Spleen (tissue), 11 donors: ENCODE data around the gene IFITM10. TPM values are rescaled to one million over a fixed set of nuclear protein-coding genes. Genes with fewer than 3 reads are reported as not detected.

Source experiments
- DNase-seq: peaks from one replicate; pipeline ENCODE4 v3.0.0-alpha.2; 2020
- H3K27ac ChIP-seq, 8 donors: fragments of 200-600 bp; sonication (generic) in 7 of 8; 1 replicate in 4 of 8; 2 replicates in 4 of 8; pipeline versions ENCODE4 v1.5.0 to v1.8.0; 2016 to 2021; ENCODE audit warnings: inconsistent platforms in 4 of 8, mild to moderate bottlenecking in 4 of 8, moderate library complexity in 1 of 8
- H3K27me3 ChIP-seq, 7 donors: fragments of 200-600 bp; sonication (generic) in 6 of 7; replicated peaks in 1 of 7; 1 replicate in 4 of 7; 2 replicates in 3 of 7; pipeline versions ENCODE4 v1.5.0 to v1.8.0; 2016 to 2021; ENCODE audit warnings: inconsistent platforms in 3 of 7, mild to moderate bottlenecking in 1 of 7
- H3K36me3 ChIP-seq, 6 donors: fragments of 200-600 bp; sonication (generic) in 5 of 6; 1 replicate in 4 of 6; 2 replicates in 2 of 6; pipeline versions ENCODE4 v1.5.0 to v1.8.0; 2016 to 2021; ENCODE audit warnings: inconsistent platforms in 2 of 6
- H3K4me1 ChIP-seq, 6 donors: fragments of 200-600 bp; sonication (generic) in 5 of 6; 1 replicate in 3 of 6; 2 replicates in 3 of 6; pipeline versions ENCODE4 v1.5.0 to v1.8.0; 2016 to 2021; ENCODE audit warnings: inconsistent platforms in 3 of 6
- H3K4me3 ChIP-seq, 8 donors: fragments of 200-600 bp; sonication (generic) in 7 of 8; 1 replicate in 4 of 8; 2 replicates in 4 of 8; pipeline versions ENCODE4 v1.5.0 to v1.8.0; 2016 to 2021; ENCODE audit warnings: inconsistent platforms in 4 of 8, mild to moderate bottlenecking in 4 of 8, moderate library complexity in 2 of 8
- H3K9me3 ChIP-seq, 8 donors: fragments of 200-600 bp; sonication (generic) in 7 of 8; 1 replicate in 4 of 8; 2 replicates in 4 of 8; pipeline versions ENCODE4 v1.5.0 to v1.8.0; 2016 to 2021; ENCODE audit warnings: inconsistent platforms in 4 of 8
- CTCF ChIP-seq, 11 experiments: fragments of 200-600 bp in 7 of 11; fragments of 450-650 bp in 4 of 11; sonication (generic) in 4 of 11; IDR thresholded peaks in 8 of 11; conservative IDR thresholded peaks in 3 of 11; 1 replicate in 7 of 11; 2 replicates in 4 of 11; pipeline versions ENCODE4 v1.4.0 to v1.8.0; 2016 to 2021; ENCODE audit warnings: antibody characterized with exemption in 11 of 11, inconsistent platforms in 4 of 11, mild to moderate bottlenecking in 1 of 11
- POLR2A ChIP-seq, 3 donors: fragments of 450-650 bp; IDR thresholded peaks; one replicate each; pipeline ENCODE4 v1.5.1; 2017; ENCODE audit warnings: antibody characterized with exemption in 3 of 3, mild to moderate bottlenecking in 1 of 3
- POLR2AphosphoS5 ChIP-seq, 3 donors: sonication (generic); formaldehyde crosslinking; IDR thresholded peaks; one replicate each; pipeline ENCODE4 v1.5.1; 2017; ENCODE audit warnings: antibody characterized with exemption in 3 of 3
- WGBS, 5 donors: extraction: QIAGEN DNeasy Blood & Tissue Kit in 3 of 5; methylation state at CpG; one replicate each; pipeline versions ENCODE4 v1.1.5 to v1.1.7; 2013 to 2018; 5-methylcytosine and 5-hydroxymethylcytosine counted together
- intact Hi-C: fragments of 100-400 bp; cut with DNase I; formaldehyde crosslinking; loops from one replicate; pipeline ENCODE4 v1.15.0; 2023; ENCODE audit warnings: low total_unique reads
- polyA plus RNA-seq, 3 donors: library from polyadenylated mRNA; stranded (reverse); fragments of 200-250 nt; gene quantifications; one replicate each; pipeline ENCODE4 v1.2.1, GENCODE V29; 2013
- total RNA-seq, 7 donors: library from RNA; depleted of rRNA in 3 of 7; stranded (reverse); fragments of >200 nt in 3 of 7; fragmentation: NEBNext Ultra II Directional in 4 of 7; extraction: Animal tissue kit (Norgen Biotek cat#: 25700) in 4 of 7; gene quantifications; one replicate each; pipeline versions ENCODE4 v1.1.0 to v1.2.1, GENCODE V29; 2016 to 2021
- donor health status: healthy with polysubstance abuse.
- donor health status: DM: no; HTN: no; CAD: no; lungs with moderate emphysema.
- donor health status: DM: no; HTN: no; CAD: no.
- donor health status: Bipolar disorder and iron deficiency.
- donor health status: healthy.
- donor health status: DM: no; HTN: no; CAD: no.
- donor health status: DM: yes; HTN: yes; CAD: no.

The IFITM10 gene
- total and polyA plus RNA-seq, 10 donors = 0.80 to 41.6 (median 7.3) TPM

GRCh38 chr11:1696608-1697570 is 53.5 kb downstream of the IFITM10 start, which contains the start of gene KRTAP5-6:
Gene KRTAP5-6, plus strand, starts transcription at chr11:1697195. Its CDS starts 51 bp downstream, at chr11:1697246.
- 76 to 81% (median 77%) methylated on average over 9 to 11 of the region's 11 CpGs for WGBS, 5 donors
- TF ChIP-seq CTCF (IDR thresholded peaks at IDR 0.05 in 8 of 11, conservative IDR thresholded peaks at IDR 0.05 in 3 of 11) = no peak
- no peak for TF ChIP-seq POLR2A (IDR thresholded peaks at IDR 0.05)
- no peak for TF ChIP-seq POLR2AphosphoS5 (IDR thresholded peaks at IDR 0.05)
- Histone ChIP-seq H3K27me3 (peaks cover 0 to 19% (median 0%) of the 10 kb centered on the region in 7 donors), H3K4me1 (peaks cover 10 to 31% (median 18%) of the 10 kb centered on the region in 6 donors), H3K9me3 (no peaks in the 10 kb centered on the region), H3K4me3 (no peak within 1 kb of the TSS), H3K36me3 (no peaks in the 10 kb centered on the region), H3K27ac (no peak within 1 kb of the TSS)
- intact Hi-C loops = loop anchor here (10.0 kb wide), 1 partner anchor 458 kb away; no protein-coding TSS in a partner anchor
- DNase-seq = peak; percentile 52

GRCh38 chr11:1695548-1696108 is 54.8 kb downstream of the IFITM10 start:
- H3K27ac ChIP-seq = no peak overlapping the region
- no peak for TF ChIP-seq POLR2AphosphoS5 (IDR thresholded peaks at IDR 0.05)
- no peak for TF ChIP-seq POLR2A (IDR thresholded peaks at IDR 0.05)
- TF ChIP-seq CTCF (IDR thresholded peaks at IDR 0.05 in 8 of 11, conservative IDR thresholded peaks at IDR 0.05 in 3 of 11) = no peak
- intact Hi-C loops = loop anchor here (2.0 to 10.0 kb wide), 2 partner anchors 137 to 459 kb away; no protein-coding TSS in a partner anchor
- DNase-seq = peak; percentile 32
- no peaks in the 10 kb centered on the region for H3K9me3 ChIP-seq
- H3K4me1 ChIP-seq = peaks cover 10 to 23% (median 18%) of the 10 kb centered on the region in 6 donors
- no peaks in the 10 kb centered on the region for H3K36me3 ChIP-seq
- 95 to 100% (median 98%) methylated on average over 3 of the region's 3 CpGs for WGBS, 5 donors
- H3K4me3 ChIP-seq = no peak overlapping the region
- peaks cover 0 to 25% (median 0%) of the 10 kb centered on the region in 7 donors for H3K27me3 ChIP-seq

- Histone ChIP-seq H3K4me3 (no peak overlapping the region), H3K27ac (no peak overlapping the region), H3K4me1 (peaks cover 10 to 23% (median 18%) of the 10 kb centered on the region in 6 donors), H3K27me3 (peaks cover 0 to 25% (median 0%) of the 10 kb centered on the region in 7 donors), H3K9me3 (no peaks in the 10 kb centered on the region), H3K36me3 (no peaks in the 10 kb centered on the region)
- intact Hi-C loops = loop anchor here (2.0 to 10.0 kb wide), 3 partner anchors 43 to 460 kb away; no protein-coding TSS in a partner anchor
- WGBS, 5 donors = 84 to 97% (median 93%) methylated on average over 8 to 15 of the region's 15 CpGs
- TF ChIP-seq POLR2A (IDR thresholded peaks at IDR 0.05) = no peak
- no peak for TF ChIP-seq POLR2AphosphoS5 (IDR thresholded peaks at IDR 0.05)
- TF ChIP-seq CTCF (IDR thresholded peaks at IDR 0.05 in 8 of 11, conservative IDR thresholded peaks at IDR 0.05 in 3 of 11) = no peak
- DNase-seq = peak; percentile 59
Observed at GRCh38 chr11:1694846-1695547, 55.4 kb downstream of the IFITM10 start.
